Measurements from ENCODE around the gene CLASP1.
"Not testable (repeated sequence)": the region's sequence is repeated elsewhere in the genome, so short reads cannot be mapped to it uniquely, and the experiment has no call there.

CLASP1 gene

DNA sequence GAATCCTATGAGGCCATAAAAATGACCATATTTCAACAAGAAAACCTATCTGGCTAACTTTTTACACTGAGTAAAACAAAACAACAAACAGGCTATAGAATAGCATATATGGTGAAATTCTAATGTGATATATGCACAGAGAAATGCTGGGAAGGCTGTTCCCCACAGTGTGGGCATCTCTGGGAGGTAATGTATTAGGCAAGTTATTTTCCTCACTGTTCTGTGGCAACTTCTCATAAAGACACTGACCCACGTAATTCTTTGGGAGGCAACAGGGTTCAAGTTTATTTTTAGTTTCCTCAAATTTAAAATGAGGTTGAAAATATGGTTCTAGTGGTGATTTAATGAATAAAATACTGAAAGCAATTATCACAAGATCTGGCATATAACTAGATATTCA is 71.9 kb downstream of the CLASP1 start:
- DNase-seq (ENCODE audit: low spot score), result no peak

DNA sequence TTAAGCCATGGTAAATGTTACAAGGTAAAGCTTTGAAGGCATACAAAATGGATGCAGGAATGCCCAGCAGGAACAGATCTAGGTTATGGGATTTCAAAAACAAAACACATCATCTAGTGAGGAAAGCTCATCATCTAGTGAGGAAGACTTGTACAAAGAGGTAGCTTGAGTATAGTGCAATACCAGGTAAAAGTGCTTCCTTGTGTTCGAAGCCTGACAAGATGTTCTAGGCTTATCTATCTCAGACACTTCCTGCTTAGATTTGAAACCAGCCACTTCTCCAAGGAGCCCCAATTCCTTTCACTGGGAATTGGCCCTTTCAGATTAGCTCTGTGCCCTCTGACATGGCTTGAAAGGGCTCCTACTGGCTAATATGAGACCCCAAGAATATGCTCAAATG is 73.0 kb downstream of the CLASP1 start:
- DNase-seq (ENCODE audit: low spot score), result no peak

- DNase-seq (ENCODE audit: low spot score), result no peak
Observed at GRCh38 chr2:121575800-121576199, 73.5 kb downstream of the CLASP1 start.

DNA sequence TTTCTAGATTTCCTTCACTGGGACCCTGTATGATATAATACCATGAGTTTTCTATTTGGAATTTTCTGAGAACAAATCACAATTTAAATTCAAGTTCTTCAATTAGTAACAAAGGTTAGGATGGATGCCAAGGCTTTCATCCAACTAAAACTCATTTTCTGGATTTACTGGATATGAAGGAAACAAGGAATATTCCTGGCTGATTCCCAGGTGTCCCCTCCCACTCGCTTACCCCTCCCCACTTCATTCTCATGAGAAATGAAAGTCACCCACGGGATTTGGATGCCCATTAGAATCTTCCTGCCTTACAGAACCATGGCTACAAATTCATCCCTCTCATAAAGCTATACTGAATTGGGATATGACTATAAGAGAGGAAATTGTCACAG is 78.6 kb downstream of the CLASP1 start:
- DNase-seq (ENCODE audit: low spot score), result no peak

GRCh38 chr2:121570036-121570666 is 79.1 kb downstream of the CLASP1 start:
- no peak for DNase-seq (ENCODE audit: low spot score)

DNA sequence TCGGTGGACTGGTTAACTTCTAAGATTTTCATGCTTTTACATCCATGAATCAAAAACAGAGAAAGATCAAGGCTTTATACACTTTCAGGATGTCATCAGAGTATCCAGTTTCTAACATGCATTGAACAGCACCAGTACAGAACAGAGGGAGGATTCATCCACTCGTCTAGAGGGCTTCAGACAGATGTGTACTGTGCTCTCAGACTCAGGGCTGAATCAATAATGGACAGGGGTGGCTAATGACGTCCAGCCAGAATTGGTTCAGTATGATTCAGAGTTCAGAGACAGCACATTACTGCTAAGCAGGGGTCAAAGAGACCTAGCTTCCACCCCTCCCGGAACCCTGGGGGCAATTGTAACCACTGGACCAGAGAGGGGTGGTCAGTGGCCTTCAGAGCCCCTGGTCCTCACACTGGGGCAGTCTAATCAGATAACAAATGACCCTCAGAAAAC is 81.3 kb downstream of the CLASP1 start:
- DNase-seq (ENCODE audit: low spot score), result no peak

DNA sequence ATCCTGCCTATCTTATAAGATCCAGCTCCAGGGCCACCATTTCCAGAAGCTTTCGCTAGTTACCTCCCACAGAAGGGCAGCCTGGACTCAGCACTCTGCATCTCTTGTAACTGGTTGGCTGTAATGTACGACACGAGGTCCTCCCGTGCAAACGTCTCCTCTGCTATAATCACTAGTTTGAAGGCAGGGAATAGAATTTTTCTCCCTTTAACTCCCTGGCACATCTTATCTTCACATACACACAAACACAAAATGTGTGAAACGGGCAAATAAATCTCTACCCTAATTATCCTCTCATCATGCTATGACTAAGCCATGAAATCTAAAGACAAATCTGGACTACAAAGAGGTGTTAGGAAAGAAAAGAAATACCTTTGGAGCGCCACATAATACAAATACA is 81.8 kb downstream of the CLASP1 start:
- DNase-seq (ENCODE audit: low spot score), result no peak

GRCh38 chr2:121565389-121566250 is 83.6 kb downstream of the CLASP1 start:
- DNase-seq (ENCODE audit: low spot score), result no peak

GRCh38 chr2:121564905-121565304 is 84.4 kb downstream of the CLASP1 start:
- DNase-seq (ENCODE audit: low spot score), result no peak

- not testable (repeated sequence) for DNase-seq (ENCODE audit: low spot score)
Observed at GRCh38 chr2:121563754-121564153, 85.5 kb downstream of the CLASP1 start.

DNA sequence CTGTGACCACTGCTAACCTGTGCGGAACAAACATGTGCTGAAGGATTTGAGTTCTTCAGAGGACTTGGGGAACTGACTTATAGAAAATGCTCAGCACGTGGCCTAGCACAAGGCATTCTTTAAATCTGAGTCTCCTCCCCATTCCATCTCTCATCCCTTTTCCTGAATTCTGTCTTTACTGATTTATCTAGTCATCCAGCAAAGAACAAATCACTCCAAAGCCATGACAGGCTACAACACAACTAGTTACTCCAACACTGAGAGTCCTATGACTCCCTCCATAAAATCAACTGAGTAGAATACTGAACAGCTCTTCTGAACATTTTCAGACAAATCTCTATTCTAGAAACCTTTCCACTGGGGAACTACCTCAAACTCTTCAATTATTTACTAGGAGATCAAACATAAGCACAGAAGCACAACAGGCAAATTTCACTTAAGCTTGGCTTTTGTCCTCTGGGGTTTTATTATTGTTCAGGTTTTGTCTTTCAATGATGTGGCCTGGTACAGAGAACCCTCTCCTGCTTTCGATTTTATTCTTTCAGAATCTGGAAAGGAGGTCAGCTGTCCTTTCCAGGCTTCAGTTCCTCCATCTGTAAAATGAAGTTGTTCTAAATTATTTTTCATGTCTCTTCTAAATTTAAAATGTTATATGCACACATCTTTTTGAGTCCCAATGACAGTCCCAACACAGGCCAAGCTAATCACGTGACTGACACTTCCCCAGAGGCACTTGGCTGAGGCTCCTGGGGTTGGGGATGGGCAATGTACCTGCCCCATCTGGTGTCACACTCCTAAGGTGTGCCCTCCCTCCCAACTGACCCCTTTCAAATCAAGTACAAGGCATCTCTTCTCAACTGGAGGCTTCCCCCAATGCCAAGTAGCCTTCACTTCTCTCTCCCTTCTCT is 86.7 kb downstream of the CLASP1 start:
- DNase-seq (ENCODE audit: low spot score), result no peak

DNA sequence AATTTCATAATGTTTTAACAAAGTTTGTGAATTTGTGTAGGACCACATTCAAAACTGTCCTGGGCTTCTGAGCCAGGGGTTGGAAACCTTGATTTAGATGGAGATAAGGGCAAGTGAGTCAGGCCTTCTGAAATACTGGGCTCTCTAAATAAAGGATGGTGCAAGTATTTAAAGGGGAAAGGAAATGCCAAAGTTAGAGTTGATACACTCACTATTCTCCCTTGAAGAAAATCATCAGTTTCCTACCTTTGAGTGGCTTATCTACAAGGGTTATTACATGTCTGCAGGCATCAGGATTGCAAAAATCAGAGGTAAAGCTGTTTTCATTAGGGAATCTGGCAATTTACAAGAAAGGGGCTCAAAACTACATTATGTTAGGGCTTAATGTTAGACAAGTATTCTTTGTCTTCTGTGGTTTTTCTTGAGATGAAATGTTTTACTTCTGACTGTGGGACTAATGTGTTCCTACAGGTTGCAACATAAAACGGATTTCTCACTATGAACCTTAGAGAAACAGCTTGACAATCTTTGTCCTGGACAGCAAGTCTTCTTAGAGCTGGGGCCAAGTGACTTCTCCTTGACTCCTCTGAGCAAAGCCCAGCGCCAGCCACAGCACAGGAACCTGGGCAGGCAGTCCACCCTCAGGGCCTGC is 87.5 kb downstream of the CLASP1 start:
- no peak for DNase-seq (ENCODE audit: low spot score)

DNA sequence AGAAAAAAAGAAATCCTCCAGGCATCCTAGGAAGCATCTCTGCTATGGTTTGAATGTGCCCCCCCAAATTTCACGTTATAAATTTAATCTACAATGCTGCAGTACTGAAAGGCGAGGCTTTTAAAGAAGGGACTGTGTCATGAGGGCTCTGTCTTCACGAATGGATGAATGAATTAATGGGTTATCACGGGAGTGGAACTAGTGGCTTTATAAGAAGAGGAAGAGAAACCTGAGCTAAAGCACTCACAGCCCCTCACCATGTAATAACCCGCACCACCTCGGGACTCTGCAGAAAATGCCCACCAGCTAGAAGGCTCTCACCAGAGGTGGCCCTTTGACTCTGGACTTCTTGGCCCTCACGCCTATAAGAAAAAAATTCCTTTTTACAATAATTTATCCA is 90.9 kb downstream of the CLASP1 start:
- DNase-seq (ENCODE audit: low spot score), result no peak

GRCh38 chr2:121555008-121555407 is 94.3 kb downstream of the CLASP1 start:
- DNase-seq (ENCODE audit: low spot score), result no peak

DNA sequence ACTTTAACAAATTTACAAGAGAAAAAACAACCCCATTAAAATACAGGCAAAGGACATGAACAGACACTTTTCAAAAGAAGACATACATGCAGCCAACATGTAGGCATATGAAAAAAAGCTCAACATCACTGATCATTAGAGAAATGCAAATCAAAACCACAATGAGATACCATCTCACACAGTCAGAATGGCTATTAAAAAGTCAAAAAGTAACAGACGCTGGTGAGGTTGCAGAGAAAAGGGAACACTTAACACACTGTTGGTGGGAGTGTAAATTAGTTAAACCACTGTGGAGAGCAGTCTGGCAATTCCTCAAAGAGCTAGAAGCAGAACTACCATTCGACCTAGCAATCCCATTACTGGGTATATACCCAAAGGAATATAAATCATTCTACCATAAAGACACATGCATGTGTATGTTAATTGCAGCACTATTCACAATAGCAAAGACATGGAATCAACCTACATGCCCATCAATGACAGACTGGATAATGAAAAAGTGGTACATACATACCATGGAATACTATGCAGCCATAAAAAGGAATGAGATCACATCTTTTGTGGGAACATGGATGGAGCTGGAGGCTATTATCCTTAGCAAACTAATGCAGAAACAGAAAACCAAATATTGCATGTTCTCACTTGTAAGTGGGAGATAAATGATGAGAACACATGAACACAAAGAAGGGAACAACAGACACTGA is 96.6 kb downstream of the CLASP1 start:
- not testable (repeated sequence) for DNase-seq (ENCODE audit: low spot score)

DNA sequence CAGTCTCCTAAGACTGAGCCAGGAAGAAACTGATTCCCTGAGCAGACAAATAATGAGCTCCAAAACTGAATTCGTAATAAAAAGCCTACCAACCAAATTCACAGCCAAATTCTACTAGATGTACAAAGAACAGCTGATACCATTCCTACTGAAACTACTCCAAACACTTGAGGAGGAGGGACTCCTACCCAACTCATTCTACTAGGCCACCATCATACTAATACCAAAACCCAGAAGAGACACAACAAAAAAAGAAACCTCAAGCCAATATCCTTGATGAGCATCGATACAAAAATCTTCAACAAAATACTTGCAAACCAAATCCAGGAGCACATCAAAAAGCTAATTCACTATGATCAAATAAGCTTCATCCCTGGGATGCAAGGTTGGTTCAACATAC is 98.6 kb downstream of the CLASP1 start:
- no peak for DNase-seq (ENCODE audit: low spot score)

- DNase-seq (ENCODE audit: low spot score), result no peak
Observed at GRCh38 chr2:121547646-121548045, 101.6 kb downstream of the CLASP1 start.

DNA sequence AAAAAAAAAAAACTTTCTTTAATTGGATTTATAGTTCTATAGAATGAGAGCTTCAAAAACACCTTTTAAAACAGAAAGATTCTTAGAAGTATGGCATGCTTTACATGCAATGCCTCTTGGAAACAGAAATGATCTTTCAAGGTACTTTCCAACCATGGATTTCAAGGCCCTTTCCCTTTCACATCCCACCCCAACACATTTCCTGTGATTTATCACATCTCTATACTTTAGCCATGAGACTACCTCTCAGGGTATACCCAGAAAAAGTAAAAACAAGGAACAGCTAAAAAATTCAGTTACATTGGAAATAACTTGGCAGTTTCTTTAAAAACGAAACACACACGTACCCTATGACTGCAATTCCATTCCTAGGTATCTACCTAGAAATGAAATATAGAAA is 103.3 kb downstream of the CLASP1 start:
- no peak for DNase-seq (ENCODE audit: low spot score)

- DNase-seq (ENCODE audit: low spot score), result no peak
Observed at GRCh38 chr2:121545257-121545656, 104.0 kb downstream of the CLASP1 start.

DNA sequence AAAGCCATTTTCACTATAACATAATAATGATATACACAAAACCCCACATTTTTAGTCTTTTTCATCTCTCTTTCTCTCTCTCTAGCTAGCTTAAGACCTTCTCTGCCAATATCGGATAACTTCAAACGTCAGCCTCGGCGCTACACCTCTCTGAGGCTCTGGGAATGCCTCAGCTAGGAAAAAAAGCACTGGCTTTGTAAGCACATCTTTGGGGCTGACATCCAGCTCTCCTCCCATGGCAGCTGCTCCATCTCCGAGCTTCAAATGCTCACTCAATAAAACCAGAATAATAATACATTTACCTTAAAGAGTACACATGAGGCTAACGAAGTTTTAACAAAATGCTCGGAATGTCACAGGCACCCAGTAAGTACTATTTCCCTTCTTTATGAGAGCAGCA is 107.8 kb downstream of the CLASP1 start:
- DNase-seq (ENCODE audit: low spot score), result no peak

DNA sequence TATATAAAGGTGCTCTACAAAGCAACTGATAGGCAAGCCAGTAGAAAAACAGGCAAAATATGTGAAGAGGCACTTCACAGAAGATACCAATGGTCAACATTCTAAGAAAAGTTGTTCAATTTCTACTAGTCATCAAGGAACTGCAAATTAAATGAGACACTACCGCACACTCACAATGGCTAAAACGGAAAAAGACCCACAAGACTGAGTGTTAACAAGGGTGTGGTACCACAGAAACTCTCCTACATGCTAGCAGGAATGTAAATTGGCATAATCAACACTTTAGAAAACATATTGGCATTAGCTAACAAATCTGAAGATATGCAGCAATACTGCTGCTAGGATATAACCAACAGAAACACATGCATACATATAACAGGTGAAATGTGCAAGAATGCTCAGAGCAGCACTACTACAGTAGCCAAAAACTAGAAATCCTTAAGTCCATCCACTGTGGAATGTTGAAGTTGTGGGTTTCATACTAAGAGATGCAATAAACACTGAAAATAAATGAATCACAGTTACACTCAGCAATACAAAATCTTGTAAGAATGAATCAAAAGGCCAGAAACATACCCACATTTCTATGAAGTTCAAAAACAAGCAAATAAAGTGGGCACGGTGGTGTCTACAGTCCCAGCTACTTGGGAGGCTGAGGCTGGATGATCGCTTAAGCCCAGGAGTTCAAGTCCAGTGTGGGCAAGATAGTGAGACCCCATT is 109.4 kb downstream of the CLASP1 start:
- DNase-seq (ENCODE audit: low spot score), result no peak

Measured in left forelimb (tissue), 1 donor.